Sigmoid colon (tissue), 4 donors: ENCODE measurements around the gene TIMM8A.

Source experiments
- EP300 ChIP-seq, 4 donors: sonication (generic); formaldehyde crosslinking; IDR thresholded peaks; one replicate each; pipeline ENCODE4 v1.6.1; 2017; ENCODE audit warnings: antibody characterized with exemption in 4 of 4
- POLR2A ChIP-seq, 2 donors: fragments of 450-650 bp; IDR thresholded peaks; one replicate each; pipeline ENCODE4 v1.6.1; 2016; ENCODE audit warnings: antibody characterized with exemption in 2 of 2, mild to moderate bottlenecking in 2 of 2, moderate library complexity in 2 of 2
- POLR2AphosphoS5 ChIP-seq, 4 donors: sonication (generic); formaldehyde crosslinking; IDR thresholded peaks; one replicate each; pipeline ENCODE4 v1.6.1; 2017; ENCODE audit warnings: antibody characterized with exemption in 4 of 4
- TF ChIP-seq, protein P1 (sequence below), 4 experiments: fragments of 450-650 bp in 3 of 4; fragments of 200-600 bp in 1 of 4; IDR thresholded peaks; one replicate each; pipeline ENCODE4 v1.5.1; 2016 to 2019; ENCODE audit warnings: antibody characterized with exemption in 4 of 4, mild to moderate bottlenecking in 3 of 4, moderate library complexity in 2 of 4

DNA sequence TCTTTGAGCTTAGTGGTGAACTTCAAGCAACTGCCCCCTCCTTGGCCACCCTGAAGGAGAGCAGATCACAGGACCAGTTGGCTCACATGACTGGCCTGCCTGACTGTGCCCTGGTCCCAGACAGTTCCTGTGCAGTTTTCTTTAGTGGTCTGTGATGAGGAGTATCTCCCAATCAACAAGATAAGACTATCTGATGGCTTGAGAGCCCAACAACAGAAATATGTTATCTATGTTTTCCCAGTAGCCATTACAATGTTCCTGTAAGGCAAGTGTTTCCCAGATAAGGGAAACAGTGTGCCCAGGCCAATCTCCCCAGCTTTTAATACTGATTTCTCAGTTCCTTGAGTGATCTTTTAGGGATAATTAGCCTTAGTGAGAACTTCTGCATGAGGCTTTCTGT, 14.2 kb upstream of the TIMM8A start:
- TF ChIP-seq, protein P1, sequence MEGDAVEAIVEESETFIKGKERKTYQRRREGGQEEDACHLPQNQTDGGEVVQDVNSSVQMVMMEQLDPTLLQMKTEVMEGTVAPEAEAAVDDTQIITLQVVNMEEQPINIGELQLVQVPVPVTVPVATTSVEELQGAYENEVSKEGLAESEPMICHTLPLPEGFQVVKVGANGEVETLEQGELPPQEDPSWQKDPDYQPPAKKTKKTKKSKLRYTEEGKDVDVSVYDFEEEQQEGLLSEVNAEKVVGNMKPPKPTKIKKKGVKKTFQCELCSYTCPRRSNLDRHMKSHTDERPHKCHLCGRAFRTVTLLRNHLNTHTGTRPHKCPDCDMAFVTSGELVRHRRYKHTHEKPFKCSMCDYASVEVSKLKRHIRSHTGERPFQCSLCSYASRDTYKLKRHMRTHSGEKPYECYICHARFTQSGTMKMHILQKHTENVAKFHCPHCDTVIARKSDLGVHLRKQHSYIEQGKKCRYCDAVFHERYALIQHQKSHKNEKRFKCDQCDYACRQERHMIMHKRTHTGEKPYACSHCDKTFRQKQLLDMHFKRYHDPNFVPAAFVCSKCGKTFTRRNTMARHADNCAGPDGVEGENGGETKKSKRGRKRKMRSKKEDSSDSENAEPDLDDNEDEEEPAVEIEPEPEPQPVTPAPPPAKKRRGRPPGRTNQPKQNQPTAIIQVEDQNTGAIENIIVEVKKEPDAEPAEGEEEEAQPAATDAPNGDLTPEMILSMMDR (IDR thresholded peaks at IDR 0.05), result no peak
- no peak for TF ChIP-seq POLR2AphosphoS5 (IDR thresholded peaks at IDR 0.05)
- no peak for TF ChIP-seq EP300 (IDR thresholded peaks at IDR 0.05)
- TF ChIP-seq POLR2A (IDR thresholded peaks at IDR 0.05), result no peak
